ENCODE measurements around the gene GTF2F1.

The GTF2F1 gene

GRCh38 chr19:6396305-6396704 lies 3.3 kb upstream of the GTF2F1 start:
- Histone ChIP-seq H3K4ac (ENCODE audit: low read depth, low read length) (no peak overlapping the region), H2AK5ac (ENCODE audit: low read length) (no peak overlapping the region), H3K56ac (ENCODE audit: low read length) (no peak overlapping the region), H3K27ac (ENCODE audit: low read depth, low read length) (no peak overlapping the region), H3K79me2 (ENCODE audit: control insufficient read depth, insufficient read depth, low read length) (peaks cover 14% of the 10 kb centered on the region), H3K4me1 (ENCODE audit: control insufficient read depth, low read depth, low read length) (peaks cover 4% of the 10 kb centered on the region), H3K23ac (ENCODE audit: low read length) (no peak overlapping the region), H3K9ac (ENCODE audit: low read length) (no peak overlapping the region), H3K27me3 (ENCODE audit: insufficient read depth, low read length, poor library complexity) (no peaks in the 10 kb centered on the region), H2BK120ac (ENCODE audit: low read depth, low read length) (no peak overlapping the region), H3K4me3 (ENCODE audit: low read length) (no peak overlapping the region), H4K8ac (ENCODE audit: low read depth, low read length) (no peak overlapping the region), H3K18ac (ENCODE audit: low read length) (no peak overlapping the region), H4K5ac (ENCODE audit: low read length) (no peak overlapping the region), H3K4me2 (ENCODE audit: low read length) (no peak overlapping the region), H3K36me3 (ENCODE audit: control insufficient read depth, insufficient read depth, low read length) (no peaks in the 10 kb centered on the region), H3K79me1 (ENCODE audit: low read length) (peaks cover 11% of the 10 kb centered on the region), H2BK15ac (replicated peaks; ENCODE audit: low read depth) (no peak overlapping the region), H2BK5ac (ENCODE audit: low read length) (no peak overlapping the region)
- no CpG with 5 or more reads among the region's 12 CpGs for WGBS (ENCODE audit: extremely low coverage, insufficient coverage, low lambda C conversion rate)
- DNase-seq, result no peak

- Histone ChIP-seq H3K4ac (ENCODE audit: low read depth, low read length) (no peak overlapping the region), H3K9ac (ENCODE audit: low read length) (no peak overlapping the region), H3K27me3 (ENCODE audit: insufficient read depth, low read length, poor library complexity) (no peaks in the 10 kb centered on the region), H3K4me1 (ENCODE audit: control insufficient read depth, low read depth, low read length) (peaks cover 4% of the 10 kb centered on the region), H3K36me3 (ENCODE audit: control insufficient read depth, insufficient read depth, low read length) (peaks cover 2% of the 10 kb centered on the region), H3K18ac (ENCODE audit: low read length) (no peak overlapping the region), H3K4me2 (ENCODE audit: low read length) (no peak overlapping the region), H4K8ac (ENCODE audit: low read depth, low read length) (no peak overlapping the region), H2BK5ac (ENCODE audit: low read length) (no peak overlapping the region), H3K4me3 (ENCODE audit: low read length) (no peak overlapping the region), H2BK120ac (ENCODE audit: low read depth, low read length) (no peak overlapping the region), H3K79me2 (ENCODE audit: control insufficient read depth, insufficient read depth, low read length) (peaks cover 16% of the 10 kb centered on the region), H3K56ac (ENCODE audit: low read length) (no peak overlapping the region), H3K23ac (ENCODE audit: low read length) (no peak overlapping the region), H4K5ac (ENCODE audit: low read length) (no peak overlapping the region), H2BK15ac (replicated peaks; ENCODE audit: low read depth) (no peak overlapping the region), H2AK5ac (ENCODE audit: low read length) (no peak overlapping the region), H3K27ac (ENCODE audit: low read depth, low read length) (no peak overlapping the region), H3K79me1 (ENCODE audit: low read length) (peaks cover 14% of the 10 kb centered on the region)
- no peak for DNase-seq
- WGBS (ENCODE audit: extremely low coverage, insufficient coverage, low lambda C conversion rate), result no CpG with 5 or more reads among the region's 3 CpGs
These were observed 1.9 kb upstream of the GTF2F1 start for GRCh38 chr19:6394831-6395230.

- no peaks in the 10 kb centered on the region for H3K27me3 ChIP-seq (ENCODE audit: insufficient read depth, low read length, poor library complexity)
- peak overlapping the region; percentile 79 for H3K27ac ChIP-seq (ENCODE audit: low read depth, low read length)
- H3K4me3 ChIP-seq (ENCODE audit: low read length), result peak overlapping the region; percentile 48
- H3K23ac ChIP-seq (ENCODE audit: low read length), result no peak overlapping the region
- peak overlapping the region; percentile 97 for H3K56ac ChIP-seq (ENCODE audit: low read length)
- H2AK5ac ChIP-seq (ENCODE audit: low read length), result no peak overlapping the region
- peaks cover 14% of the 10 kb centered on the region for H3K79me1 ChIP-seq (ENCODE audit: low read length)
- H4K8ac ChIP-seq (ENCODE audit: low read depth, low read length), result no peak overlapping the region
- no peak for DNase-seq
- H3K79me2 ChIP-seq (ENCODE audit: control insufficient read depth, insufficient read depth, low read length), result peaks cover 16% of the 10 kb centered on the region
- H3K4me1 ChIP-seq (ENCODE audit: control insufficient read depth, low read depth, low read length), result peaks cover 4% of the 10 kb centered on the region
- no peak overlapping the region for H3K18ac ChIP-seq (ENCODE audit: low read length)
- peak overlapping the region; percentile 70 for H3K4me2 ChIP-seq (ENCODE audit: low read length)
- H3K4ac ChIP-seq (ENCODE audit: low read depth, low read length), result no peak overlapping the region
- H3K9ac ChIP-seq (ENCODE audit: low read length), result peak overlapping the region; percentile 97
- H2BK15ac ChIP-seq (replicated peaks; ENCODE audit: low read depth), result no peak overlapping the region
- no peak overlapping the region for H2BK5ac ChIP-seq (ENCODE audit: low read length)
- H4K5ac ChIP-seq (ENCODE audit: low read length), result no peak overlapping the region
- WGBS (ENCODE audit: extremely low coverage, insufficient coverage, low lambda C conversion rate), result no CpG with 5 or more reads among the region's 14 CpGs
- H3K36me3 ChIP-seq (ENCODE audit: control insufficient read depth, insufficient read depth, low read length), result peaks cover 2% of the 10 kb centered on the region
- no peak overlapping the region for H2BK120ac ChIP-seq (ENCODE audit: low read depth, low read length)
These were observed 1.0 kb upstream of the GTF2F1 start for GRCh38 chr19:6393983-6394412.

GRCh38 chr19:6392221-6393073 lies 517 bp downstream of the GTF2F1 start:
- H2BK5ac ChIP-seq (ENCODE audit: low read length), result no peak overlapping the region
- peak overlapping the region; percentile 80 for H3K23ac ChIP-seq (ENCODE audit: low read length)
- peaks cover 5% of the 10 kb centered on the region for H3K36me3 ChIP-seq (ENCODE audit: control insufficient read depth, insufficient read depth, low read length)
- DNase-seq, result no peak
- H3K4me2 ChIP-seq (ENCODE audit: low read length), result peak overlapping the region; percentile 82
- no peak overlapping the region for H3K27ac ChIP-seq (ENCODE audit: low read depth, low read length)
- H4K8ac ChIP-seq (ENCODE audit: low read depth, low read length), result no peak overlapping the region
- peak overlapping the region; percentile 97 for H3K56ac ChIP-seq (ENCODE audit: low read length)
- H3K27me3 ChIP-seq (ENCODE audit: insufficient read depth, low read length, poor library complexity), result no peaks in the 10 kb centered on the region
- H2AK5ac ChIP-seq (ENCODE audit: low read length), result peak overlapping the region; percentile 43
- peak overlapping the region; percentile 97 for H3K9ac ChIP-seq (ENCODE audit: low read length)
- peaks cover 16% of the 10 kb centered on the region for H3K79me2 ChIP-seq (ENCODE audit: control insufficient read depth, insufficient read depth, low read length)
- peaks cover 4% of the 10 kb centered on the region for H3K4me1 ChIP-seq (ENCODE audit: control insufficient read depth, low read depth, low read length)
- no CpG with 5 or more reads among the region's 30 CpGs for WGBS (ENCODE audit: extremely low coverage, insufficient coverage, low lambda C conversion rate)
- H3K18ac ChIP-seq (ENCODE audit: low read length), result no peak overlapping the region
- no peak overlapping the region for H4K5ac ChIP-seq (ENCODE audit: low read length)
- no peak overlapping the region for H3K4ac ChIP-seq (ENCODE audit: low read depth, low read length)
- H3K4me3 ChIP-seq (ENCODE audit: low read length), result peak overlapping the region; percentile 97
- no peak overlapping the region for H2BK120ac ChIP-seq (ENCODE audit: low read depth, low read length)
- no peak overlapping the region for H2BK15ac ChIP-seq (replicated peaks; ENCODE audit: low read depth)
- peaks cover 14% of the 10 kb centered on the region for H3K79me1 ChIP-seq (ENCODE audit: low read length)

- no peak overlapping the region for H2BK5ac ChIP-seq (ENCODE audit: low read length)
- no peak overlapping the region for H3K4me2 ChIP-seq (ENCODE audit: low read length)
- no peak overlapping the region for H4K5ac ChIP-seq (ENCODE audit: low read length)
- no peak overlapping the region for H2AK5ac ChIP-seq (ENCODE audit: low read length)
- H3K56ac ChIP-seq (ENCODE audit: low read length), result no peak overlapping the region
- no peaks in the 10 kb centered on the region for H3K27me3 ChIP-seq (ENCODE audit: insufficient read depth, low read length, poor library complexity)
- H2BK15ac ChIP-seq (replicated peaks; ENCODE audit: low read depth), result no peak overlapping the region
- no peak overlapping the region for H3K9ac ChIP-seq (ENCODE audit: low read length)
- no peak overlapping the region for H4K8ac ChIP-seq (ENCODE audit: low read depth, low read length)
- H3K27ac ChIP-seq (ENCODE audit: low read depth, low read length), result no peak overlapping the region
- H3K4ac ChIP-seq (ENCODE audit: low read depth, low read length), result no peak overlapping the region
- peaks cover 11% of the 10 kb centered on the region for H3K79me2 ChIP-seq (ENCODE audit: control insufficient read depth, insufficient read depth, low read length)
- H3K4me3 ChIP-seq (ENCODE audit: low read length), result no peak overlapping the region
- peaks cover 4% of the 10 kb centered on the region for H3K4me1 ChIP-seq (ENCODE audit: control insufficient read depth, low read depth, low read length)
- H3K79me1 ChIP-seq (ENCODE audit: low read length), result peaks cover 11% of the 10 kb centered on the region
- no peak overlapping the region for H2BK120ac ChIP-seq (ENCODE audit: low read depth, low read length)
- no peak overlapping the region for H3K23ac ChIP-seq (ENCODE audit: low read length)
- WGBS (ENCODE audit: extremely low coverage, insufficient coverage, low lambda C conversion rate), result no CpG with 5 or more reads among the region's 19 CpGs
- peaks cover 12% of the 10 kb centered on the region for H3K36me3 ChIP-seq (ENCODE audit: control insufficient read depth, insufficient read depth, low read length)
- DNase-seq, result no peak
- H3K18ac ChIP-seq (ENCODE audit: low read length), result no peak overlapping the region
These were observed 5.6 kb downstream of the GTF2F1 start for GRCh38 chr19:6387372-6387771.

Measured in mesendoderm (in vitro differentiated cells).